Right cardiac atrium (tissue), 5 donors: ENCODE data around the gene PF4V1. TPM values are rescaled to one million over a fixed set of nuclear protein-coding genes. Genes with fewer than 3 reads are reported as not detected.
A peak's percentile ranks its signal among the peaks of the same experiment; 100 is the strongest.

Experiments
- ATAC-seq, 2 donors: fragments of 200-7000 bp; cut with Tn5 transposase; one replicate each; pipeline versions ENCODE4 v1.8.0 to v1.9.1; 2020; ENCODE audit warnings: moderate library complexity in 2 of 2, mild to moderate bottlenecking in 1 of 2
- DNase-seq, 3 donors: peaks; one replicate each; pipeline ENCODE4 v3.0.0-alpha.2; 2020
- H3K27ac ChIP-seq: one replicate; pipeline ENCODE4 v1.5.1; 2013; ENCODE audit warnings: mild to moderate bottlenecking, low read length, control low read depth, moderate library complexity
- H3K27me3 ChIP-seq: one replicate; pipeline ENCODE4 v1.6.1; 2013; ENCODE audit not compliant: control insufficient read depth, insufficient read depth
- H3K4me1 ChIP-seq: one replicate; pipeline ENCODE4 v1.6.1; 2013; ENCODE audit warnings: low read length; ENCODE audit not compliant: control insufficient read depth, insufficient read depth
- H3K4me3 ChIP-seq: one replicate; pipeline ENCODE4 v1.5.1; 2013; ENCODE audit warnings: low read length, control low read depth
- H3K9me3 ChIP-seq: one replicate; pipeline ENCODE4 v1.6.1; 2013; ENCODE audit warnings: low read length; ENCODE audit not compliant: control insufficient read depth
- WGBS: extraction: QIAGEN DNeasy Blood & Tissue Kit; methylation state at CpG from one replicate; pipeline ENCODE4 v1.1.7; 2013; 5-methylcytosine and 5-hydroxymethylcytosine counted together
- intact Hi-C, 4 donors: fragments of 100-400 bp; cut with DNase I; formaldehyde crosslinking; loops; one replicate each; pipeline versions ENCODE4 v1.11.0 to v1.14.0; 2022 to 2023
- long read RNA-seq, 4 donors: library from polyadenylated mRNA; unstranded; transcript quantifications; one replicate each; pipeline ENCODE4 v2.0.0, GENCODE V29; 2020 to 2021
- polyA plus RNA-seq: library from polyadenylated mRNA; stranded (reverse); fragments of 200-250 nt; gene quantifications from one replicate; pipeline ENCODE4 v1.2.3, GENCODE V29; 2013
- total RNA-seq, 4 donors: library from RNA; stranded (reverse); fragmentation: NEBNext Ultra II Directional; extraction: Animal tissue kit (Norgen Biotek cat#: 25700); gene quantifications; one replicate each; pipeline ENCODE4 v1.2.1, GENCODE V29; 2021
- donor health status: healthy with polysubstance abuse.
- donor health status: DM: no; HTN: yes; CAD: no.
- donor health status: DM: no; HTN: no; CAD: no.
- donor health status: DM: no; HTN: yes; CAD: no; lungs with severe emphysema.
- donor health status: DM: yes; HTN: yes; CAD: no.

PF4V1 gene, protein sequence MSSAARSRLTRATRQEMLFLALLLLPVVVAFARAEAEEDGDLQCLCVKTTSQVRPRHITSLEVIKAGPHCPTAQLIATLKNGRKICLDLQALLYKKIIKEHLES
- not detected for total RNA-seq
- polyA plus RNA-seq: not detected
- long read RNA-seq, donor 1: 0 reads
- long read RNA-seq, donor 2: 0 reads
- long read RNA-seq, donor 3: 0 reads
- long read RNA-seq, donor 4: 0 reads

DNA sequence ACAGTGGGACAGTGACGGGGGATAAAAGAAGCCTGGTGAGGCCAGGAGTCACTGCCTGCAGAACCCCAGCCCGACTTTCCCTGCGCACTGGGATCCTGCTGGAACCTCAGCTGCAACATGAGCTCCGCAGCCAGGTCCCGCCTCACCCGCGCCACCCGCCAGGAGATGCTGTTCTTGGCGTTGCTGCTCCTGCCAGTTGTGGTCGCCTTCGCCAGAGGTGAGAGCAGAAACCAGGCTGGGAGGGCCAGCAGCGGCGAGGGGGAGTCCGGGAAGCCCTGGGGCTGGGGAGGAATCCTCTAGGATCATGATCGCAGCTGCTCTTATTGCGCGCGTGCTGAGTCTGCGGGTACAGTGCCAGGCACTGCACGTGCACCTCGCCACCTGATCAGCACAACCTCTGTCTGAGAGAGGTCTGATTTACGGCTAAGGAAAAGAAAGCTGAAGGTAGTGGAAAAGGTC is at the start of gene PF4V1:
TSS of gene PF4V1 (plus strand) at position 51 of the 459 bp plus-strand sequence. CDS start at position 118, 67 bp downstream.
- no peak within 1 kb of the TSS for H3K27ac ChIP-seq
- ATAC-seq (peak; percentile 47 to 48), DNase-seq (peak; percentile 38 to 75 (median 74))
- peaks cover 3% of the 10 kb centered on the region for H3K4me1 ChIP-seq
- 21% methylated on average over 22 of the region's 22 CpGs for WGBS
- no peak within 1 kb of the TSS for H3K4me3 ChIP-seq
- H3K27me3 ChIP-seq: no peaks in the 10 kb centered on the region
- no peaks in the 10 kb centered on the region for H3K9me3 ChIP-seq
- intact Hi-C loops: no loop called here

DNA sequence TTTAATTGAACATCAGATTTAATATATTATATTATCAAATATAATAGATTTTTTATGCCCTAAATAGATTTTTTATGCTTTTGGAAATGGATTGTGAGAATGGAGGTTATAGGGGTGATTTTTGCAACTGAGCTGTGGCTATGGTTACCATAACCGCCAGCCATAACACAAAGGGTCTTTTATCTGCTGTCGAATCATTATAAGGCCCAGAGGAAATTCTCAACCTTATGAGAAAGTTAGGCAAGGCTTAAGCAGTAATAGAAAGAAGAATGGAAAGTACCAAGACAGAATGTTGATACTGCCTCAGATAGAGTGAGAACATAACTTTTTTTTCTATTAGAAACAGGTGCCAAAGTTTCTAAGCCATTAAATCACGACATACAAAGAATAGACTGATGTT is 42.9 kb upstream of the PF4V1 start:
- no peak overlapping the region for H3K4me3 ChIP-seq
- no peaks in the 10 kb centered on the region for H3K27me3 ChIP-seq
- no peak overlapping the region for H3K27ac ChIP-seq
- ATAC-seq (no peak), DNase-seq (no peak)
- no peaks in the 10 kb centered on the region for H3K9me3 ChIP-seq
- intact Hi-C loops: no loop called here
- H3K4me1 ChIP-seq: no peaks in the 10 kb centered on the region
- WGBS: 71% methylated on average over 3 of the region's 3 CpGs

DNA sequence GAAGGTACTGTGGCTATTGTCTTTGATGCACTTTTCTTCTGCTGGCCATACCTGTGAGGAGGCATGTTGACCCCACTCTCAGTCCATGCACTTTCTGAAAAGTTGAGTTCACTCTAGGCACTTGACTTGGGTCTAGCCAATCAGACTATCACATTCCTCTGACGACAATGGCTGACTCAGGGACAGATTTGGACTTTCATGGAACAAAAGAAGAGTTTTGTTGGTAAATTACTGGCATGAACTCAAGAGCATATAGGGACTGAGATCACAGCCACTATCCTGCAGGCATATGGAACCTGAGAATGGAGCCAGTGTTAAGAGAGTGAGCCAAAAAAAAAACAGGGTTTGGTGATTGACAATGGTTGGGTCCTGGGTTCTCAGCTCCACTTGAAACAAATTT is 41.3 kb upstream of the PF4V1 start:
- no peaks in the 10 kb centered on the region for H3K9me3 ChIP-seq
- peaks cover 2% of the 10 kb centered on the region for H3K4me1 ChIP-seq
- H3K27ac ChIP-seq: no peak overlapping the region
- ATAC-seq (no peak), DNase-seq (no peak)
- intact Hi-C loops: no loop called here
- WGBS: 70% methylated on average over 1 of the region's 1 CpG
- no peaks in the 10 kb centered on the region for H3K27me3 ChIP-seq
- no peak overlapping the region for H3K4me3 ChIP-seq

DNA sequence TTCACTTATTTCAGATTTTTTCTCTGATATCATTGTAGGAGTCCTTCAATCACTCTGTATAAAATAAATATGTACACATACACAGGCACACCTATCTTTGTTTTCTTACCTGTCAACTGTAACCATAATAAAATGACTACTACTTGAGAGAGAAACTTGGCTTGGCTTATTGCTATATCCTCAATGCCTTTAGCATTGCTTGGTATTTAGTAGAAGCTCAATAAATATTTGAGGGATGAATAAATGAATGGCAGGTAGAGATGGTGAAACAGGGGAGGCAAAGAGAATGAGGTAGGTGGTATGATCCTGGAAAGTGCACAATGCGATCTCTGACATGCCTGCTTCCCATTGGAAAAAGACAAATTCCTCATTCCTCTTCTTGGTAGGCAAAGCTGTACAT is 38.4 kb upstream of the PF4V1 start:
- no peak for ATAC-seq
- 86% methylated on average over 1 of the region's 1 CpG for WGBS
- Histone ChIP-seq H3K27ac (no peak overlapping the region), H3K27me3 (no peaks in the 10 kb centered on the region), H3K4me1 (peaks cover 2% of the 10 kb centered on the region), H3K4me3 (no peak overlapping the region), H3K9me3 (no peaks in the 10 kb centered on the region)
- no peak for DNase-seq
- intact Hi-C loops: no loop called here

DNA sequence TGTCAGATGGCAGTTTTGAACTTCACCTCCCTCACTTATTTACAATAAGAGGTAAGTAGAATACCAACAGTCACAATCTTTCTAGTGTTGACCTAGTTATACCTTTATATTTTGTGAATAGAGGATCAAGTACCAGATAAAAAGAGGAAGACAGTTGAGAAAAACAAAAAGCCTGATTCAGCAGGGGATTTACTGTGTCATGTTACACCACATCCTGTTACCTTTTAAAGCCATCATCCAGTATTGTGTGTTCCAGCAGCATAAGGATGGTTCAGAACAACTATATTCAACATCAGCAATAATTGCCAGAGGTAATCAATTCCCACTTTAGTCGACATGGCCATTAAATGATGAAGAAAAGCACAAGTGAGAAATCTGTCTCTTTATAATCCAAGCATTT is 38.0 kb upstream of the PF4V1 start:
- DNase-seq: no peak
- no peak overlapping the region for H3K27ac ChIP-seq
- peaks cover 2% of the 10 kb centered on the region for H3K4me1 ChIP-seq
- H3K27me3 ChIP-seq: no peaks in the 10 kb centered on the region
- WGBS: 75% methylated on average over 1 of the region's 1 CpG
- no peaks in the 10 kb centered on the region for H3K9me3 ChIP-seq
- intact Hi-C loops: no loop called here
- no peak overlapping the region for H3K4me3 ChIP-seq
- no peak for ATAC-seq

DNA sequence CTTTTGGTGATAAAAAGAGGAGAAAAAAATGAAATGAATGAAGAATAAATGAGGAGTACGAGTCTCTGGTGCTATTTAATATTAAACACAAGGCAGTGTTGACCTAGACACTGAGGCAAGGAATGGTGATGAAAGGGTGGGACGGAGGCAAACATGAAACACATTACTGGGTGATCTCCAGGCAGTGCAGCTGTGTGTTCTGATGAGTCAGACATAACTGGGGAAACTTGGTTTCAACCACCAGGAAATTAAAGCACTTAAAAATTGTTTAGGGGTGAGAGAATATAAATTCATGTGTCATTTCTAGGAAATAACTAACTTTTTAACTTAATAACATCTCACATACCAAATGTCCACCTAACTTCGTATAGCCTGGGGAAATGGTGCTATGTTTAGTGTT is 36.3 kb upstream of the PF4V1 start:
- 47% methylated on average over 3 of the region's 3 CpGs for WGBS
- Histone ChIP-seq H3K27me3 (no peaks in the 10 kb centered on the region), H3K4me1 (peaks cover 2% of the 10 kb centered on the region), H3K9me3 (no peaks in the 10 kb centered on the region), H3K27ac (no peak overlapping the region), H3K4me3 (no peak overlapping the region)
- peak in 2 of 3 donors; percentile 42 to 50 for DNase-seq
- peak; percentile 65 to 86 for ATAC-seq
- intact Hi-C loops: no loop called here

DNA sequence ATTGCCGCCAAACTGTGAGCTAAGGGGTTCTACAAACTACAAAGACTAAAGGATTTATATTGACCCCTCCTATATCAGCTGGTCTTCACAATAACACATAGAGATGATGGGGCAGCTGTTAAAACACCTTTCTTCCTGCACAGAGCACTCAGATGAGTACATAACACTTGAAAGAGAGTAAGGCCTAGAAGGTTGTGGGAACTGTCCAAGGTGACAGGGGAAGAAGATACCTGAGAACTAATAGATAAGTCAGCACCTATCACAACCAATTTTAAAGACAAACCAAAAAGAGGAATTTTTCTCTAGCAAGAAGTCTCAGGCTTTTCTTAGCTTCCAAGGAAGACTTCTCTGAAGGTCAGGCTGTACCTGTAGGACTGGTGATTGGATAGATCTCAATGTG is 35.8 kb upstream of the PF4V1 start:
- H3K27me3 ChIP-seq: no peaks in the 10 kb centered on the region
- peaks cover 2% of the 10 kb centered on the region for H3K4me1 ChIP-seq
- H3K9me3 ChIP-seq: no peaks in the 10 kb centered on the region
- no peak overlapping the region for H3K27ac ChIP-seq
- no peak for ATAC-seq
- intact Hi-C loops: no loop called here
- H3K4me3 ChIP-seq: no peak overlapping the region
- DNase-seq: no peak
- 93% methylated on average over 1 of the region's 1 CpG for WGBS

DNA sequence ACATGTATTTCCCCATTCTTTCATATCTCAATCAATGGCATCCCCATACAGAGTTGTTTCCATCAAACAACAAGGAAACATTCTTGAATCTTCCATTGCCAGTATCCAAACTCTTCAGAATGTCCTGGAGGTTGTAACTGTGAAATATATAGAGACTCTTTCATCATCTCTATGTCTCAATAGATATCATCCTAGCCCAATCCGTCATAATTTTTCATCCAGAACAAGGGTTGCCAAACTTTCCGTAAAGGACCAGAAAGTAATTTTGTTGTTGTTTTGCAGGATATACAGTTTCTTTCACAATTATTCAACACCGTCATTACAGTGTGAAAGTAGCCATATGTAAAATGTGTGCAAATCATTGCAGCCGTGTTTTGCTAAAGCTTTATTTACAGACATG is 31.8 kb upstream of the PF4V1 start:
- no peak overlapping the region for H3K4me3 ChIP-seq
- H3K27ac ChIP-seq: no peak overlapping the region
- ATAC-seq (no peak), DNase-seq (no peak)
- H3K27me3 ChIP-seq: no peaks in the 10 kb centered on the region
- intact Hi-C loops: no loop called here
- H3K4me1 ChIP-seq: peaks cover 2% of the 10 kb centered on the region
- 82% methylated on average over 4 of the region's 4 CpGs for WGBS
- H3K9me3 ChIP-seq: no peaks in the 10 kb centered on the region

DNA sequence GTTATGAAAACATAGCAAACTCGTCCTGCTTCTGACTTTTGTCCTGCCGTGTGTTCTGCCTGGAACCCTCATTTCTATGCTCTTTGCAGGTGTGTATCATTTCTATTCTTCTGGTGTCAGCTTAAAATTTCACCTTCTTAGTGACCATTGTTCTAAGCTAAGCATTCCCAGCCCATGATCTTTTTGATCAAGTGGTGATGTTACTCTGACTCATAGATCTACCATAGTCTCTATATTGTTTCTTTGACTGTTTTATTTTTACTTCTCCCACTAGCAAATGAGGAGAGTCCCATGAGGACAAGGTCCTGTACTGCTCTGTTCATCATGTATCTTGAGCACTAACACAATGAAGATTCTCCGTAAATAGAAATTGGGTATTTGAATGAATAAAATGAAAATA is 30.7 kb upstream of the PF4V1 start:
- 76% methylated on average over 3 of the region's 3 CpGs for WGBS
- ATAC-seq (no peak), DNase-seq (no peak)
- H3K27me3 ChIP-seq: no peaks in the 10 kb centered on the region
- no peaks in the 10 kb centered on the region for H3K9me3 ChIP-seq
- H3K27ac ChIP-seq: no peak overlapping the region
- intact Hi-C loops: no loop called here
- no peaks in the 10 kb centered on the region for H3K4me1 ChIP-seq
- no peak overlapping the region for H3K4me3 ChIP-seq

DNA sequence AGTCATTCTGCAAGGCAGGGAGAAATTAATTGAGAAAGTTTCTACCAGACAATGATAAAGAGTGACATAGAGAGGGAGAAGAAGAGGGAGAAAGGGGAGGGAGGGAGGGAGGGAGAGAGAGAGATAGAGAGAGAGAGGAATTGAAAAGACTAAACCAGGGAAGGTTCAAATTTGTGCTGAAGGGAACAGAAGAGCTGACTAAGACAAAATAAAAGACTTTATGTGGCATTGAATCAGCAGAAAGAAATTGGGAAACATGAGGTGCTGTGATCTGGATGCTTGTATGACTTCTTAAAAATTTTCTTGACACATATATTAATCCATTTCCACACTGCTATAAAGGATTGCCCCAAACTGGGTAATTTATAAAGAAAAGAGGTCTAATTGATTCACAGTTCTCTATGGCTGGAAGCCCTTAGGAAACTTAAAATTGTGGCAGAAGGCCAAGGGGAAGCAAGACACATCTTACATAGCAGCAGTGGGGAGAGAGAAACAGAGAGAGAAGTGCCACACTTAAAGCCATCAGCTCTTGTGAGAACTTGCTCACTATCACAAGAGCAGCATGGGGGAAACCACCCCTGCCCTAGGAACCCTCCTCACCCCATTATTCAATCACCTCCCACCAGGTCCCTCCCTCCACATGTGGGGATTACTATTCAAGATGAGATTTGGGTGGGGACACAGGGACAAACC is 30.1 kb upstream of the PF4V1 start:
- no peak for ATAC-seq
- intact Hi-C loops: no loop called here
- no peak for DNase-seq

DNA sequence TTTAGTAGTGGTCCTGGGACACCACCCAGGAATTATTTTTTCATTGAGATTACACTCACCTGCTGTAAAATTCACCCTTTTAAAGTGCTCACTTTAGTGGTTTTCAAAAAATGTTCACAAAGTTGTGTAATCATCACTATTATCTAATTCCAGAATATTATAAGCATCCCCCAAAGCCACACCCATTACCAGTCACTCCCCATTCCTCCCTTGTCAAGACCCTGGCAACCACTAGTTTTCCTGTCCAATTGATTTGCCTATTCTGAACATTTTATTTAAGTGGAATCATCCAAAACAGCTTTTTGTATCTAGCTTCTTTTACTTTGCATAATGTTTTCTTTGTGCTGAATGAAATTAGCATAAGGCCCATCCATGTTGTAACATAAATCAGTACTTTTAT is 29.3 kb upstream of the PF4V1 start:
- Histone ChIP-seq H3K27me3 (no peaks in the 10 kb centered on the region), H3K27ac (no peak overlapping the region), H3K4me1 (no peaks in the 10 kb centered on the region), H3K4me3 (no peak overlapping the region), H3K9me3 (no peaks in the 10 kb centered on the region)
- intact Hi-C loops: no loop called here
- ATAC-seq: no peak
- no peak for DNase-seq

More for the DNA sequence above, 30.1 kb upstream of the PF4V1 start:
- no peaks in the 10 kb centered on the region for H3K4me1 ChIP-seq
- H3K4me3 ChIP-seq: no peak overlapping the region
- no peaks in the 10 kb centered on the region for H3K9me3 ChIP-seq
- no peaks in the 10 kb centered on the region for H3K27me3 ChIP-seq
- no peak overlapping the region for H3K27ac ChIP-seq
